Activated CD8-positive, alpha-beta memory T cell treated with anti-CD3 and anti-CD28 coated beads, Interleukin-2, amount 10 ng/mL, durations not matched to agents 7 days and 5 days (primary cell): Measurements from ENCODE around the gene UFSP1. TPM values are rescaled to one million over a fixed set of nuclear protein-coding genes. Genes with fewer than 3 reads are reported as not detected.
A peak's percentile ranks its signal among the peaks of the same experiment; 100 is the strongest.

Source experiments
- ATAC-seq: fragments of 150-1000 bp; cut with Tn5 transposase; one replicate; pipeline ENCODE4 v1.10.0; 2021; ENCODE audit warnings: moderate library complexity
- CTCF ChIA-PET: fragments of 350-600 bp; sonication (Branson Sonifier 250); formaldehyde crosslinking; loops from one replicate; lab custom pipeline; 2021; ENCODE audit warnings: antibody characterized with exemption; lab: Charles Lee
- DNase-seq: peaks from one replicate; pipeline ENCODE4 v3.0.0-alpha.2; 2020
- H3K27ac Mint-ChIP-seq: one replicate; pipeline ENCODE4 v1.8.0; 2021; ENCODE audit warnings: mild to moderate bottlenecking, mixed read lengths
- H3K27me3 Mint-ChIP-seq: one replicate; pipeline ENCODE4 v1.8.0; 2021; ENCODE audit warnings: mixed read lengths
- H3K36me3 Mint-ChIP-seq: one replicate; pipeline ENCODE4 v1.8.0; 2021; ENCODE audit warnings: mild to moderate bottlenecking, mixed read lengths
- H3K4me1 Mint-ChIP-seq: one replicate; pipeline ENCODE4 v1.8.0; 2021; ENCODE audit warnings: mixed read lengths
- H3K4me3 Mint-ChIP-seq: one replicate; pipeline ENCODE4 v1.8.0; 2021; ENCODE audit warnings: mild to moderate bottlenecking, moderate library complexity, mixed read lengths
- H3K9me3 Mint-ChIP-seq: one replicate; pipeline ENCODE4 v1.8.0; 2022; ENCODE audit warnings: low read depth, mixed read lengths
- total RNA-seq, 2 experiments: library from RNA; stranded (reverse); gene quantifications; one replicate each; pipeline ENCODE4 v1.2.3, GENCODE V29; 2021

Gene UFSP1
- total RNA-seq, 2 experiments from 2014 or later, result 2.3 to 2.7 TPM

DNA sequence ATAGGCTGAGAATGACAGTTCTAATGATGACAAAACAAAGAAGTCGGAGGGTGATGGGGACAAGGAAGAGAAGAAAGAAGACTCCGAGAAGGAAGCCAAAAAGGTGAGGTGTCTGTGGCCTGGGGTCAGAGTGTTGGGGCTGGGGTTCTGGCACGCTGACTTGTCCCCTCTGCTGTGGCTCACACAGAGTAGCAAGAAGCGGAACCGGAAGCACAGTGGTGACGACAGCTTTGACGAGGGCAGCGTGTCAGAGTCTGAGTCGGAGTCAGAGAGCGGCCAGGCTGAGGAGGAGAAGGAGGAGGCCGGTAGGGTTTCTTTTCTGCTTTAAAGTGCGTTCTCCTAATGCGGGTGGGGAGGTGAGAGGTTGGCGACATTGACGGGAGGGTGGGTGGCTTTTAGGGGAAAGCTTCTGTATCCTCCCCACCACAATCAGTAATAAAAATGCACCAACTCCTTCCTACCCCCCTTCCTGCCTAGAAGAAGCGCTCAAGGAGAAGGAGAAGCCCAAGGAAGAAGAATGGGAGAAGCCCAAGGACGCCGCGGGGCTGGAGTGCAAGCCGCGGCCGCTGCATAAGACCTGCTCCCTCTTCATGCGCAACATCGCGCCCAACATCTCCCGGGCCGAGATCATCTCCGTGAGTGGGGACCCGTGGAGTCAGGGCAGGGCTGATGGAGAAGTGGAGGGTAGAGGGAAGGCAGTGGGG is 4.6 kb downstream of the UFSP1 start:
- DNase-seq, result peak; percentile 83
- Mint-ChIP-seq H3K36me3 (peaks cover 72% of the 10 kb centered on the region), H3K27me3 (no peaks in the 10 kb centered on the region), H3K9me3 (no peaks in the 10 kb centered on the region), H3K4me3 (peak overlapping the region; percentile 46), H3K27ac (peak overlapping the region; percentile 73), H3K4me1 (peaks cover 66% of the 10 kb centered on the region)
- peak; percentile 16 for ATAC-seq
- CTCF ChIA-PET, result interaction anchor here (1.0 kb wide), 1 partner anchor 9 kb away, joined by 3 read pairs; no protein-coding TSS in a partner anchor

DNA sequence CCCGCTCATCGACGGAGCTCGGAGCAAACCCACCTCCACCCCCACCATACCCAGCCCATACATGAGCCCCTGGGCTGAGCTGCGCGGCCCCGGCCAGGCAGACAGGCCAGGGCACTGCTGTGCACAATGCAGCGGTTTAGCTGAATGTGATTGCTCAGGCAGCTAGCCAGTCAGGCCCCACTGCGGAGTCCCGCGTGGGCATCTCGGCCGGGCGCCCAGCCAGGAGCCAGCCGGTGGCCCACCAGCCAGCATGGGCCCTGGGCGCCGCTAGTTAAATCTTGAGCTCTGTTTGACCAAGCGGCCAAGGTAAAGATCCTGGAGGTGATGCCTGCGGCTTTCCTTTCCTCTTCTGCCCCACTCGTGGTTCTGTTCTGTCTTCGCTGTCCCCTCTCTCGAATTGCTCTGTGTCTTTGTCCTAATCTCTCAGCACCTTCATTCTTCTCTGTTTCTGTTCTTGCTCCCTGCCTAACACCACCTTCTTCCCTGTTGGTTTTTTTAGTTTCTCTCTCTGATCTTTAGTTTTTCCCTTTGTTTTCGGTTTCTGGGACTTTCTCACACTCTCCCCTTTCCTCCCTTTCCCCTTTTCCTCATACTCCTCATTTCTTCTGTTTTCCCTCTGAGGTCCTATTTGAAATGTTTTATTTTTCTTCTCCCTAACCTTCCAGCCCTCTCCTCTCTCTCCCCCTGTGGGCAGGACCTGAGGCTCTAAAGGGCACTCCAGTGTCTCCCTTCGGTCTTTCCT is 6.6 kb downstream of the UFSP1 start:
- Mint-ChIP-seq H3K27ac (peak overlapping the region; percentile 44), H3K27me3 (no peaks in the 10 kb centered on the region), H3K36me3 (peaks cover 77% of the 10 kb centered on the region), H3K9me3 (no peaks in the 10 kb centered on the region), H3K4me1 (peaks cover 75% of the 10 kb centered on the region), H3K4me3 (no peak overlapping the region)
- no peak for ATAC-seq
- CTCF ChIA-PET, result no interaction called here
- no peak for DNase-seq

DNA sequence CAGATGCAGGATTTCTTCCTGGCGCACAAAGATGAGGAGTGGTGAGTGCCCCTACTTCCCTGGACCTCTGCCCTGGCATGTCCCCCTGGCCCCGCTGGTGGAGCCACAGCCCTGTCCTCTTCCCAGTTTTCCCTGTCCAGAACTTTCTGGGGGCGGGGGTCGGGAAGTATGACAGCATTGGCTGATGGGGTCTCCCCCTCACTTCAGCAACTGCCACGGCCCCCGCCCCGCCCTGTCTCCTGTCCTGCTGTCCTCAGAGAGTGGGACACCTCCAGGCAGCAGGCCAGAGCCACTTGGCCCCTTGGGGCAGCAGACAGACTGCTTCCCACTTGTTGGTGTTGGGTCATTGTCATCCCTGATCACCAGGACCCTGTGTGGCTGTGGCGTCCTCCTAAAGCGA is 7.3 kb downstream of the UFSP1 start:
- CTCF ChIA-PET, result no interaction called here
- no peaks in the 10 kb centered on the region for H3K9me3 Mint-ChIP-seq
- peaks cover 74% of the 10 kb centered on the region for H3K36me3 Mint-ChIP-seq
- H3K27ac Mint-ChIP-seq, result no peak overlapping the region
- no peak for ATAC-seq
- no peaks in the 10 kb centered on the region for H3K27me3 Mint-ChIP-seq
- no peak for DNase-seq
- no peak overlapping the region for H3K4me3 Mint-ChIP-seq
- peaks cover 73% of the 10 kb centered on the region for H3K4me1 Mint-ChIP-seq

DNA sequence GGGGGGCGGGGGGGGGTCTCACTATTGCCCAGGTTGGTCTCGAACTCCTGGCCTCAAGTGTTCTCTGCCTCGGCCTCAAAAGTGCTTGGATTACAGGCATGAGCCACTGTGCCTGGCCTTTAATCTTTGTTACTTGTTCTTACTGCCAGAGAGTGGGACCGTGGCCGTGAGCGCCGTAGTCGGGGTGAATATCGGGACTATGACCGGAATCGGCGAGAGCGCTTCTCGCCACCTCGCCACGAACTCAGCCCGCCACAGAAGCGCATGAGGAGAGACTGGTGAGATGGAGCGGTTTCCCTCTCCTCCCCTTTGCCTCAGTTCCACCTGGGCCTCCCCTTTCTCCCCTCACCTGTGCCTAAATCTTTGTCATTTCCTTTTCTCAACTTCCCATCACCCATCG is 8.4 kb downstream of the UFSP1 start:
- Mint-ChIP-seq H3K4me1 (peaks cover 73% of the 10 kb centered on the region), H3K27ac (no peak overlapping the region), H3K4me3 (no peak overlapping the region), H3K9me3 (no peaks in the 10 kb centered on the region), H3K36me3 (peaks cover 72% of the 10 kb centered on the region), H3K27me3 (no peaks in the 10 kb centered on the region)
- ATAC-seq, result no peak
- DNase-seq, result no peak
- CTCF ChIA-PET, result no interaction called here

DNA sequence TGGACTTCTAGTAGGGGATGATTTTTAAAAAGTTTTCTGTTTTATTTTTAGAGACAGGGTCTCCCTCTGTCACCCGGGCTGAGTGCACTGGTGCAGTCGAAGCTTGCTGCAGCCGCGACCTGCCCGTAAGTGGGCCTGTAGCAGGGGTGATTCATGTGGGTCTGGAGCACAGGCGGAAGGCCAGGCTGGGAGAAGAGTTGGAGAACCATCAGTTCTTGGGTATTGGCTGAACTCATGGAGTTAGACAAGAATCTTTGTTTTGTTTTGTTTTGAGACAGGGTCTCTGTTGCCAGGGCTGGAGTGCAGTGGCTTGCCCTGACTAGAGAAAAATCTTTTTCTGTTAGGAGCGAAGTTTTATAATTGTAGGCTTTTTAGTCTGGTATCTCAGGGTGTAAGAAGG is 8.9 kb downstream of the UFSP1 start:
- Mint-ChIP-seq H3K9me3 (no peaks in the 10 kb centered on the region), H3K4me3 (no peak overlapping the region), H3K36me3 (peaks cover 70% of the 10 kb centered on the region), H3K27ac (no peak overlapping the region), H3K27me3 (no peaks in the 10 kb centered on the region), H3K4me1 (peaks cover 70% of the 10 kb centered on the region)
- CTCF ChIA-PET, result no interaction called here
- DNase-seq (no peak), ATAC-seq (no peak)

DNA sequence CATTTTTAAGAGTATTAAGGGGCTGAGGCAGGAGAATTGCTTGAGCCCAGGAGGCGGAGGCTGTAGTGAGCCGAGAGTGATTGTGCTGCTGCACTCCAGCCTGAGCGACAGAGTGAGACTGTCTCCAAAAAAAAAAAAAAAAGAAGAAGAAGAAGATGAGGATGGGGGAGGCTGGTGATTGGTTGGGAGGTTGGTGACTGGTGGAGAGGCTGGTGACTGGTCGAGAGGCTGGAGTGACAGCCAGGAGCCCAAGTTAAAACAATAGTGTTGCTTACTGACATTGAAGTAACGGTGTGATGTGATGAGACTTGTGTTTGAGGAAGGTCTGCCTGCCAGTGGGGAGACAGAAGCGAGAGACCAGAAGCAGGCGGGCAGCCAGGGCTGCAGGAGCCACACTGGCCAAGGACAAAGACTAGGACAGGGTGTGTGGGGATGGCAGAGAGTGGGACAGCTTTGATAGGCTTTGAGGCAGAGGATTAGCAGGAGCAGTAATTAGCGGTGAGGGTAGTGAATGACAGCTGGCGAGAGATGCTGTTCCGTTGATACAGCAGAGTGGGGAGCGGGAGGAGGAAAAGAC is 9.7 kb downstream of the UFSP1 start:
- Mint-ChIP-seq H3K4me1 (peaks cover 67% of the 10 kb centered on the region), H3K36me3 (peaks cover 69% of the 10 kb centered on the region), H3K27ac (no peak overlapping the region), H3K4me3 (no peak overlapping the region), H3K27me3 (no peaks in the 10 kb centered on the region), H3K9me3 (no peaks in the 10 kb centered on the region)
- DNase-seq (no peak), ATAC-seq (no peak)
- CTCF ChIA-PET, result interaction anchor here (2.1 to 5.3 kb wide), 2 partner anchors 9 to 28 kb away, joined by 6 to 44 read pairs; partner anchors contain the start of genes SLC12A9 and UFSP1

DNA sequence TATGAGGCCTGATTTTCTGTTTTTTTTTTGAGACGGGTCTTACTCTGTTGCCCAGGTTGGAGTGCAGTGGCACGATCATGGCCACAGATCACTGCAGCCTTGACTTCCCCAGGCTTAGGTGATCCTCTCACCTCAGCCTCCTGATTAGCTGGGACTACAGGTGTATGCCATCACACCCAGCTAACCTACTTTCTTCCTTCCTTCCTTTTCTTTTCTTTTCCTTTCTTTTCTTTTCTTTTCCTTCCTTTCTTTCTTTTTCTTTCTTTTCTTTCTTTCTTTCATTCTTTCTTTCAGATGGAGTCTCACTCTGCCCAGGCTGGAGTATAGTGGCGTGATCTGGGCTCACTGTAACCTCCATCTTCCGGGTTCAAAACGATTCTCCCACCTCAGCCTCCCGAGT is 10.8 kb downstream of the UFSP1 start:
- DNase-seq, result no peak
- Mint-ChIP-seq H3K4me3 (no peak overlapping the region), H3K27ac (peak overlapping the region; percentile 58), H3K4me1 (peaks cover 67% of the 10 kb centered on the region), H3K27me3 (no peaks in the 10 kb centered on the region), H3K9me3 (no peaks in the 10 kb centered on the region), H3K36me3 (peaks cover 68% of the 10 kb centered on the region)
- CTCF ChIA-PET, result interaction anchor here (1.4 to 5.3 kb wide), 3 partner anchors 10 to 206 kb away, joined by 3 to 44 read pairs (median 6); partner anchors contain the start of genes SLC12A9 and UFSP1
- no peak for ATAC-seq

DNA sequence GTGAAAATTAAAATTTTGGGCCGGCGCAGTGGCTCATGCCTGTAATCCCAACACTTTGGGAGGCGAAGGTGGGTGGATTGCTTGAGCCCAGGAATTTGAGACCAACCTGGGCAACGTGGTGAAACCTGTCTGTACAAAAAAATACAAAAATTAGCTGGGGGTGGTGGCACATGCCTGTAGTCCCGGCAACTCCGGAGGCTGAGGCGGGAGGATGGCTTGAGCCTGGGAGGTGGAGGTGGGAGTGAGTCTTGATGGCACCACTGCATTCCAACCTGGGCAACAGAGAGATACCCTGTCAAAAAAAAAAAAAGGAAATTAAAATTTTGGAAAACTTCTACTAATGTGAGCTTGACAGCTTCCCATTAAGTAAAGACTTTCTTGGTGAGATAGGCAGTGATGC is 11.5 kb downstream of the UFSP1 start:
- no peak for DNase-seq
- H3K27ac Mint-ChIP-seq, result no peak overlapping the region
- H3K4me1 Mint-ChIP-seq, result peaks cover 64% of the 10 kb centered on the region
- CTCF ChIA-PET, result interaction anchor here (1.3 to 5.3 kb wide), 4 partner anchors 11 to 207 kb away, joined by 3 to 44 read pairs (median 4); partner anchors contain the start of genes POP7, SLC12A9 and UFSP1
- ATAC-seq, result no peak
- H3K36me3 Mint-ChIP-seq, result peaks cover 69% of the 10 kb centered on the region
- H3K4me3 Mint-ChIP-seq, result peak overlapping the region; percentile 28
- no peaks in the 10 kb centered on the region for H3K27me3 Mint-ChIP-seq
- no peaks in the 10 kb centered on the region for H3K9me3 Mint-ChIP-seq

DNA sequence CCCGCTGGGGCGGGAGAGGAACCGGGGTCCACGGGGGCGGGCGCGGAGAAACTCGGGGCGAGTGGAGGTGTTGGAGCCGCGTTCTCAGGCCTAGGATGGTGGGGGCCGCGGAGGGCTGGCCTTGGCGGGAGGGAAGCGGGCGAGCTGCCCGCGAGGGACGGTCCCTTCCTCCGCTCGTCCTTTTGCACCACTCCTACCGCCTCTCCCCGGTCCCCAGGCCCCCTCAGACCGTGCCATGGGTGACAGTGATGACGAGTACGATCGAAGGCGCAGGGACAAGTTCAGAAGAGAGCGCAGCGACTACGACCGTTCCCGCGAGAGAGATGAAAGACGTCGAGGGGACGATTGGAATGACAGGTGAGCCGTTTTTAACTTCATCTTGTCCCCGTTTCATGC is 14.2 kb downstream of the UFSP1 start:
- CTCF ChIA-PET, result interaction anchor here (1.1 to 5.3 kb wide), 7 partner anchors 9 to 209 kb away, joined by 3 to 44 read pairs (median 5); partner anchors contain the start of genes ACHE, POP7, SLC12A9 and UFSP1
- peak overlapping the region; percentile 100 for H3K27ac Mint-ChIP-seq
- H3K36me3 Mint-ChIP-seq, result peaks cover 66% of the 10 kb centered on the region
- no peaks in the 10 kb centered on the region for H3K9me3 Mint-ChIP-seq
- H3K4me1 Mint-ChIP-seq, result peaks cover 55% of the 10 kb centered on the region
- DNase-seq (peak; percentile 68), ATAC-seq (peak; percentile 48)
- no peaks in the 10 kb centered on the region for H3K27me3 Mint-ChIP-seq
- peak overlapping the region; percentile 100 for H3K4me3 Mint-ChIP-seq

DNA sequence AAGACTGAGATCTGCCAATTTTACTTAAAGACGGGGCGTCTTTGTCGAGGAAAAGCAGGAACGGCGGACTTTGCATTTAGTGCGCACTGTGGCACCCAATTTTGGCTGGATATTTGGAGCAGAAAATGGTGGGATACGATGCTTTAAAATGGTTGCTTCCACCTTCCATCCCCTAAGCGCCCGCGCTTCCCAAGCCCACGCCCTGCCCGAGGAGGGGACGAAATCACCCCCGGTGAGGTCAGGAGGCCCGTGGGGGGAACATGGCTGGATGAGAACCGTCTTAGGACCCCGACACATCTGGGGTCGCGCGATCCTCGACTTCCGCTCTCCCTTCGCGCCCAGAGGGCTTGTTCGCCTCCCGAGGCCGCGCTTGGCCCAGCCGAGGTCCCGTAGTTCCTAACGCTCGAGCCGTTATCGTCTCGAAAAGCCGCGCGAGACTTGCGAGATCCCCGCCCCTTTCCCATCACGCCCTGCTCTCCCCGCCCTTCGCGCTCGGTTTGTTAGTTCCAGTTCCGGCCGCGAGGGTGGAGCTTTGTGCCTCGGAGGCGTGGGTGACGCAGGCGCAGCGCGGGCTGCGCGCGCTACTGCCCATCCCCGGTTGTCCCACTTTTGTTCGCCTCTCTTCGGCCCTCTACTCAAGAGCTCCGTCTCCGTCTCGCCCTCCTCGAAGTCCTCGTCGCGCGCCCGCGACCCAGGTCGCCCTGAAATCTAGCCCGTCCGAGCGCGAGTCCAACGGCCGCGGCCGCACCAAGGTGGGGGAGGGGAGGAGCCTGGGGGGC is 14.7 kb downstream of the UFSP1 start, which contains the start of gene SRRT:
TSS of gene SRRT (plus strand) at position 527 of the 779 bp plus-strand sequence. CDS start 488 bp downstream, outside the sequence.
- peaks cover 51% of the 10 kb centered on the region for H3K4me1 Mint-ChIP-seq
- H3K9me3 Mint-ChIP-seq, result no peaks in the 10 kb centered on the region
- ATAC-seq (peak; percentile 96), DNase-seq (peak; percentile 99)
- CTCF ChIA-PET, result interaction anchor here (0.6 to 5.3 kb wide), 7 partner anchors 14 to 210 kb away, joined by 3 to 44 read pairs (median 5); partner anchors contain the start of genes ACHE, POP7, SLC12A9 and UFSP1
- H3K27me3 Mint-ChIP-seq, result no peaks in the 10 kb centered on the region
- H3K4me3 Mint-ChIP-seq, result peak within 1 kb of the TSS; percentile 100
- peak within 1 kb of the TSS; percentile 100 for H3K27ac Mint-ChIP-seq
- peaks cover 63% of the 10 kb centered on the region for H3K36me3 Mint-ChIP-seq

DNA sequence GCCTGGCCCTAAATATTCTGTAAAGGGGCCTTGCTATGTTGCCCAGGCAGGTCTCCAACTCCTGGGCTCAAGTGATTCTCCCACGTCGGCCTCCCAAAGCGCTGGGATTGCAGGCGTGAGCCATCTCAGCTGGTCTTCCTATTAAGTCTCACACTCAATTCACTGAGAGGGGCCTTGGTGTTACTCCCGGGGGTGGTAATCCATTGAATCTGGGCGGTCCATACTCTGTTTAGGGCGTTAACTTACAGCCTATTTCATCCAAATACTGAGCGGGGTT is 15.3 kb downstream of the UFSP1 start:
- ATAC-seq, result peak; percentile 0
- Mint-ChIP-seq H3K27me3 (no peaks in the 10 kb centered on the region), H3K36me3 (peaks cover 61% of the 10 kb centered on the region), H3K9me3 (no peaks in the 10 kb centered on the region), H3K4me1 (peaks cover 48% of the 10 kb centered on the region), H3K27ac (peak overlapping the region; percentile 100), H3K4me3 (peak overlapping the region; percentile 100)
- no peak for DNase-seq
- CTCF ChIA-PET, result interaction anchor here (1.1 kb wide), 1 partner anchor 210 kb away, joined by 3 read pairs; no protein-coding TSS in a partner anchor

DNA sequence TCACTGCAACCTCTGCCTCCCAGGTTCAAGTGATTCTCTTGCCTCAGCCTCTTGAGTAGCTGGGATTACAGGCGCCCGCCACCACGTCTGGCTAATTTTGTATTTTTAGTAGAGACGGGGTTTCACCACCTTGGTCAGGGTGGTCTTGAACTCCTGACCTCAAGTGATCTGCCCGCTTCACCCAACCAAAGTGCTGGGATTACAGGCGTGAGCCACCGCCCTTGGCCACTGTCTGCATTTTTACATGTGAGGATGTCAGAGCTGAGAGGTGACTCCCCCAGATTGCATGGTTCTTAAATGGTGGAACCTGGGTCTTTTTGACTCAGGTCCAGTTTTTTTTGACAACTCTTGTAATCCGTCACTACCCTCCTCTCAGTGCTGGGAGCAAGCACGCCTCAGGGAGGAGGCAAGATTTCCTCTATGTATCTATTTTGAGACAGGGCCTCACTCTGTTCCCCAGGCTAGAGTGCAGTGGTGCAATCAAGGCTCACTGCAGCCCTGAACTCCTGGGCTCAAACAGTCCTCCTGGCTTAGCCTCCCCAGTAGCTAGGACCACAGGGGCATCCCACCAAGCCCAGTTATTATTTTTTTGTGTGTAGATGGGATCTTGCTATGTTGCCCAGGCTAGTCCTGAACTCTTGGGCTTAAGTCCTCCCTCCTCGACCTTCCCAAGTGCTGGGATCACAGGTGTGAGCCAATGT is 15.8 kb downstream of the UFSP1 start:
- peaks cover 58% of the 10 kb centered on the region for H3K36me3 Mint-ChIP-seq
- CTCF ChIA-PET, result no interaction called here

More for the DNA sequence above, 15.8 kb downstream of the UFSP1 start:
- Mint-ChIP-seq H3K9me3 (no peaks in the 10 kb centered on the region), H3K4me1 (peaks cover 47% of the 10 kb centered on the region), H3K27ac (peak overlapping the region; percentile 100), H3K4me3 (peak overlapping the region; percentile 100), H3K27me3 (no peaks in the 10 kb centered on the region)
- ATAC-seq, result no peak
- DNase-seq, result no peak
